Skeletal muscle tissue (tissue), 4 donors: Measurements from ENCODE around the gene GPR17. TPM values are rescaled to one million over a fixed set of nuclear protein-coding genes. Genes with fewer than 3 reads are reported as not detected.
A peak's percentile ranks its signal among the peaks of the same experiment; 100 is the strongest.

Source experiments
- H3K27ac ChIP-seq: one replicate; pipeline ENCODE4 v1.7.0; 2013; ENCODE audit warnings: mild to moderate bottlenecking, low read depth, low read length, inconsistent platforms
- H3K27me3 ChIP-seq, 3 donors: one replicate each; pipeline ENCODE4 v1.7.0; 2013; ENCODE audit warnings: low read length in 3 of 3; ENCODE audit not compliant: control insufficient read depth in 3 of 3, insufficient read depth in 3 of 3
- H3K36me3 ChIP-seq, 3 donors: one replicate each; pipeline ENCODE4 v1.7.0; 2013; ENCODE audit warnings: low read length in 3 of 3; ENCODE audit not compliant: control insufficient read depth in 3 of 3, insufficient read depth in 3 of 3
- H3K4me1 ChIP-seq, 3 donors: one replicate each; pipeline ENCODE4 v1.7.0; 2013; ENCODE audit warnings: low read length in 3 of 3, mild to moderate bottlenecking in 3 of 3; ENCODE audit not compliant: control insufficient read depth in 3 of 3, insufficient read depth in 3 of 3
- H3K4me3 ChIP-seq, 3 donors: one replicate each; pipeline ENCODE4 v1.7.0; 2013; ENCODE audit warnings: low read length in 3 of 3
- H3K9ac ChIP-seq, 3 donors: one replicate each; pipeline ENCODE4 v1.7.0; 2013; ENCODE audit warnings: low read length in 3 of 3, mild to moderate bottlenecking in 3 of 3, moderate library complexity in 2 of 3, low read depth in 1 of 3
- H3K9me3 ChIP-seq, 3 donors: one replicate each; pipeline ENCODE4 v1.7.0; 2013; ENCODE audit warnings: low read length in 3 of 3; ENCODE audit not compliant: control insufficient read depth in 3 of 3
- total RNA-seq: library from RNA; depleted of rRNA; stranded (reverse); fragments of >200 nt; gene quantifications from one replicate; pipeline ENCODE4 v1.2.3, GENCODE V29; 2014
- donor health status: Osteomylitis.

Gene GPR17
- total RNA-seq, 1 donor from 2014 or later = 1.0 TPM

DNA sequence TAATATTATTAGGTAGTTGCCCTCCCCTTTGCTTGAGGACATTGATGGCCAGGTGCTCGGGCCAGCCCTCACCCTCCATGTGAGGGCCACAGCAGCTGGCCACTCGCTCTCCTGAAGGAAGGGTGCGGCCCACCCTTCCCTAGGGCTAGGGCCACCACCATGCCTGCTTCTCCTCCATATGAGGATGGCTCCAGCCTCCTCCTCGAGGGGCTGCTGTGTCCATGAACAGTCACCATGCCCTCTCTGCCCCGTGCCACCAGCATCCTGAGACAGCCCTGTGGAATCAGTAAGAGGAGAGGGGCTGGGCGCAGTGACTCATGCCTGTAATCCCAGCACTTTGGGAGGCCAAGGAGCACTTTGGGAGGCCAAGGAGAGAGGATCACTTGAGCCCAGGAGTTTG, 2.4 kb downstream of the GPR17 start:
- Histone ChIP-seq H3K4me1 (peaks cover 36 to 64% (median 40%) of the 10 kb centered on the region in 3 donors), H3K9ac (no peak overlapping the region), H3K36me3 (no peaks in the 10 kb centered on the region), H3K4me3 (no peak overlapping the region), H3K27me3 (no peaks in the 10 kb centered on the region), H3K27ac (no peak overlapping the region), H3K9me3 (no peaks in the 10 kb centered on the region)

DNA sequence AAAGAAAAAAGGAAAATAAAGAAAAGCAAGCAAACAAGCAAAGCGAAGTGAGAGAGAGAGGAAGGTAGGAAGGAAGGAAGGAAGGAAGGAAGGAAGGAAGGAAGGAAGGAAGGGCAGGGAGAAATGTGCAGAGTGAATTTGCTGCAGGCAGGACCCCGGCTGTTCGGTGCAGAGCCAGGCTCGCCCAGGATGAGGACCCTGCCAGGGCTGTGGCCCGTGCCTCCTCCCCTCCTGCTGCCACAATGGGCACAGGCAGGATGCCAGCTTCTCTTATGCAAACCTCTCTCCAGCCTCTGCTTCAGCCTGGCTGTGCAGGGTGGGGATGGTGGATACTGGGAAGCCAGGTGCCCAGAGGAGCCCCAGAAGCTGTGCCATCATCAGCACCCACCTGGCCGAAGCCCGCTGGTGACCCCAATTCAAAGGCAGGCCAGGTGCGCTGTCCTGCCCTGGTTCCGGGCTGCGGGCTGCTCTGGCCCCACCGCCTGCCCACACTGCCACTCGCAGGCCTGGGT, 3.2 kb downstream of the GPR17 start:
- no peaks in the 10 kb centered on the region for H3K27me3 ChIP-seq
- H3K27ac ChIP-seq = no peak overlapping the region
- peaks cover 0 to 3% (median 0%) of the 10 kb centered on the region in 3 donors for H3K36me3 ChIP-seq
- no peaks in the 10 kb centered on the region for H3K9me3 ChIP-seq
- H3K4me3 ChIP-seq = peak overlapping the region in 1 of 3 donors; percentile 22
- H3K9ac ChIP-seq = peak overlapping the region in 1 of 3 donors; percentile 54
- peaks cover 36 to 67% (median 40%) of the 10 kb centered on the region in 3 donors for H3K4me1 ChIP-seq

DNA sequence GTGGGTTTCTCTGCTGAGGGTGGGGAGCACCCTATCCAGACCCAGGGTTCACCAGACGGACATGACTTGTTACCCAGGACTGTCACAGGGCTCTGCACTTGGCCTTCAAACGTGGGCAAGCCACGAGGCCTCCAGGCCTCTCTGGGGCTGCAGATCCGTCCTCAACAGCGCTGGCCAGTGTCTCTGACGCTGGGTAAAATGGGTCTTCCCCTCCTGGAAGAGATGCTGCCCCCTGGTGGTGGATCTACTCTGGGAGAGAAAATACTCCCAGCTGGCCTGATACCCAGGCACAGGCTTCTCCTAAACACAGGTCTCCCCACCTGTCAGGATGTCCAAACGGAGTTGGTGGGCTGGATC, 3.7 kb downstream of the GPR17 start:
- no peaks in the 10 kb centered on the region for H3K9me3 ChIP-seq
- no peak overlapping the region for H3K27ac ChIP-seq
- H3K36me3 ChIP-seq = peaks cover 0 to 5% (median 3%) of the 10 kb centered on the region in 3 donors
- H3K9ac ChIP-seq = peak overlapping the region in 1 of 3 donors; percentile 54
- H3K4me1 ChIP-seq = peaks cover 36 to 67% (median 40%) of the 10 kb centered on the region in 3 donors
- H3K27me3 ChIP-seq = no peaks in the 10 kb centered on the region
- H3K4me3 ChIP-seq = no peak overlapping the region

DNA sequence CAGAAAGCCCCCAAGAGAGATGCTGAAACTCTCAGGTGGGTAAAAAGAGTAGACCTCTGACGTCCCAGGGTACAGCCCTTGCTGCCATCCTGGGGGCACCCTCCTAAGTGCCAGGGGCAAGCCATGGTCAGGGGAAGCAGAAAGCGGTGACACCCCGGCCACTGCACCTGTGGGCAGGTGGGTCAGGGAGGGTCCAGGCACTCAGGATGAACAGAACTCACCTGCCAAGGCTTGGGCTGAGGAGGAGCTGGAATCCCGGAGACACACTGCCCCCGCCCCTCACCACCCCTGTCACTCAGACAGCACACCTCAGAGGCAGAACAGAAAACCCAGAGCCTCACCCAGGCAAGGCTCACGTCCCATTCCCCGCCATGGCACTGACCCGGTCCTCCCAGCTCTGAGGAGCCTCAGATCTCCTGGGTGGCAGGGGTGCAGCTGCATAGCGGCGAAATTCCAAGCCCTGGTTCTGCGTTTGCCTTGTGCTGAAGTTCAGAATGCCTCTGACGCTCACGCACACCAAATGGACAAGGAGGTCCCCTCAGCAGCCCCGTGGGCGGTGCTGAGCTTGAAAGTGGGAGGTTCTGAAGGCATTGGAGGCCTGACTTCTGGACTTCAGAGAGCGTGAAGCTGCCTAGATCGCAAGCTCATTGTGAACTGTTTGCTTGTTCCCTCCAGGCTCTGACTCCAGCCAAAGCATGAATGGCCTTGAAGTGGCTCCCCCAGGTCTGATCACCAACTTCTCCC, 4.3 kb downstream of the GPR17 start:
- Histone ChIP-seq H3K27me3 (no peaks in the 10 kb centered on the region), H3K4me3 (peak overlapping the region in 1 of 3 donors; percentile 2), H3K27ac (no peak overlapping the region), H3K36me3 (peaks cover 0 to 5% (median 3%) of the 10 kb centered on the region in 3 donors), H3K9ac (peak overlapping the region in 1 of 3 donors; percentile 54), H3K9me3 (no peaks in the 10 kb centered on the region), H3K4me1 (peaks cover 36 to 73% (median 40%) of the 10 kb centered on the region in 3 donors)

DNA sequence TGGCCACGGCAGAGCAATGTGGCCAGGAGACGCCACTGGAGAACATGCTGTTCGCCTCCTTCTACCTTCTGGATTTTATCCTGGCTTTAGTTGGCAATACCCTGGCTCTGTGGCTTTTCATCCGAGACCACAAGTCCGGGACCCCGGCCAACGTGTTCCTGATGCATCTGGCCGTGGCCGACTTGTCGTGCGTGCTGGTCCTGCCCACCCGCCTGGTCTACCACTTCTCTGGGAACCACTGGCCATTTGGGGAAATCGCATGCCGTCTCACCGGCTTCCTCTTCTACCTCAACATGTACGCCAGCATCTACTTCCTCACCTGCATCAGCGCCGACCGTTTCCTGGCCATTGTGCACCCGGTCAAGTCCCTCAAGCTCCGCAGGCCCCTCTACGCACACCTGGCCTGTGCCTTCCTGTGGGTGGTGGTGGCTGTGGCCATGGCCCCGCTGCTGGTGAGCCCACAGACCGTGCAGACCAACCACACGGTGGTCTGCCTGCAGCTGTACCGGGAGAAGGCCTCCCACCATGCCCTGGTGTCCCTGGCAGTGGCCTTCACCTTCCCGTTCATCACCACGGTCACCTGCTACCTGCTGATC, 4.9 kb downstream of the GPR17 start:
- H3K4me3 ChIP-seq = no peak overlapping the region
- no peak overlapping the region for H3K9ac ChIP-seq
- H3K9me3 ChIP-seq = no peaks in the 10 kb centered on the region
- peaks cover 0 to 9% (median 3%) of the 10 kb centered on the region in 3 donors for H3K36me3 ChIP-seq
- H3K27me3 ChIP-seq = no peaks in the 10 kb centered on the region
- H3K27ac ChIP-seq = no peak overlapping the region
- peaks cover 36 to 77% (median 43%) of the 10 kb centered on the region in 3 donors for H3K4me1 ChIP-seq

DNA sequence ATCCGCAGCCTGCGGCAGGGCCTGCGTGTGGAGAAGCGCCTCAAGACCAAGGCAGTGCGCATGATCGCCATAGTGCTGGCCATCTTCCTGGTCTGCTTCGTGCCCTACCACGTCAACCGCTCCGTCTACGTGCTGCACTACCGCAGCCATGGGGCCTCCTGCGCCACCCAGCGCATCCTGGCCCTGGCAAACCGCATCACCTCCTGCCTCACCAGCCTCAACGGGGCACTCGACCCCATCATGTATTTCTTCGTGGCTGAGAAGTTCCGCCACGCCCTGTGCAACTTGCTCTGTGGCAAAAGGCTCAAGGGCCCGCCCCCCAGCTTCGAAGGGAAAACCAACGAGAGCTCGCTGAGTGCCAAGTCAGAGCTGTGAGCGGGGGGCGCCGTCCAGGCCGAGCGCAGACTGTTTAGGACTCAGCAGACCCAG, 5.4 kb downstream of the GPR17 start:
- peak overlapping the region in 1 of 3 donors; percentile 33 for H3K9ac ChIP-seq
- H3K4me3 ChIP-seq = no peak overlapping the region
- peaks cover 36 to 78% (median 43%) of the 10 kb centered on the region in 3 donors for H3K4me1 ChIP-seq
- peaks cover 0 to 9% (median 3%) of the 10 kb centered on the region in 3 donors for H3K36me3 ChIP-seq
- no peaks in the 10 kb centered on the region for H3K27me3 ChIP-seq
- H3K27ac ChIP-seq = no peak overlapping the region
- no peaks in the 10 kb centered on the region for H3K9me3 ChIP-seq

DNA sequence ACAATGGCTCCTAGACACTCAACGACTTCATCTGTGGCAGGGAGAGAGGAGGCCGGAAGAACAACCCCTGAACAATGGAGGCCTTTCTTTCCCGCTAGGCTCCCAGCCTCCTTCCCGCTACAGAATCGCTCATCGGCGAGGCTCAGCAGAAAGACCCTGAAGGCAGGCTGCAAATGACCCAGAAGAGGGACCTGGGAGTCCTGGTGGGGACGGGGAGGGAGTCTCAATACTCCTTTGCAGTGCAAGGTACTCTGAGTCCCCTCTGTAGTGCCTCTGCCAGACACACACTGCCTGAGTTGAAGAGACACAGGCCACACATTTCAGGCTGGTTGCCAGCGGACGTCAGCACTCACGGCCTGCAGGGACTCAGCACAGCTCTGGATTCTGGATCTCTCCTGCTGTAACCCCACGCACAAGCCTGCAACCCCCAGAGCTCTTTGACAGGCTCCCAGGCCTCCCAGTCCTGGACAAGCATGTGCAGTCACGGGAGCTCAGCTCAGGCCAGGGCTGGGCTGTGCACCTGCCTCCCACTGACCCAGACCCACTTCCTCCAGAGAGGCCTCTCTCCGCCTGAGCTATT, 6.1 kb downstream of the GPR17 start:
- no peak overlapping the region for H3K27ac ChIP-seq
- H3K9me3 ChIP-seq = no peaks in the 10 kb centered on the region
- no peak overlapping the region for H3K4me3 ChIP-seq
- H3K36me3 ChIP-seq = peaks cover 0 to 9% (median 3%) of the 10 kb centered on the region in 3 donors
- H3K4me1 ChIP-seq = peaks cover 31 to 77% (median 41%) of the 10 kb centered on the region in 3 donors
- H3K27me3 ChIP-seq = no peaks in the 10 kb centered on the region
- peak overlapping the region in 1 of 3 donors; percentile 33 for H3K9ac ChIP-seq

DNA sequence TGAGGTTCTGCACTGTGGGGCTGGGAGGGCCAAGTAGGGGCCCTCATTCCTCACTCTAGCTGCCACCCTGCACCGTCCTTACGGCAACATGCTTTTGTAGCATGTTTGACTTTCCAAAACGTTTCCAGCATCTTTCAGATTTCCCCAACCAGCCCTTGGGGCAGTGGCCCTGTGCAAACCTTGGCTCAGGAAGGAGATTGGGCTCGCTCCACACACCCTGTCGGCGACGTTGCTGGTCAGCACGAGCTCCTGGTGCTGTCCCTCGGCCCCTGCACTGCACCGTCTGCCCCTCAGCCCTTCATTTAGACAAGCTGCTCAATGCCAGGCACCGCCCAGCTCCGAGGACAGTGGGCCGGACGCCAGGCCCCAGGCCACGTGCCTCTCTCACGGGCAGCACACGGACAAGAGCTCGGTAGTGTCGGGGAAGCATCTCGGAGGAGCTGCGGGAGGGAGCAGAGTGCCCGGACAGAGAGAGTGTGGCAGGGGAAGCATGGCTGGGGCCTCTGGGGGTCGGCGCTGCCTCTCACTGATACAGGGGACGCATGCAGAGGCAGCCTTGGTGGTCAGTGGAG, 6.9 kb downstream of the GPR17 start:
- Histone ChIP-seq H3K9me3 (no peaks in the 10 kb centered on the region), H3K9ac (peak overlapping the region in 1 of 3 donors; percentile 8), H3K27me3 (no peaks in the 10 kb centered on the region), H3K4me1 (peaks cover 24 to 77% (median 34%) of the 10 kb centered on the region in 3 donors), H3K4me3 (no peak overlapping the region), H3K36me3 (peaks cover 0 to 9% (median 3%) of the 10 kb centered on the region in 3 donors), H3K27ac (peak overlapping the region; percentile 20)

DNA sequence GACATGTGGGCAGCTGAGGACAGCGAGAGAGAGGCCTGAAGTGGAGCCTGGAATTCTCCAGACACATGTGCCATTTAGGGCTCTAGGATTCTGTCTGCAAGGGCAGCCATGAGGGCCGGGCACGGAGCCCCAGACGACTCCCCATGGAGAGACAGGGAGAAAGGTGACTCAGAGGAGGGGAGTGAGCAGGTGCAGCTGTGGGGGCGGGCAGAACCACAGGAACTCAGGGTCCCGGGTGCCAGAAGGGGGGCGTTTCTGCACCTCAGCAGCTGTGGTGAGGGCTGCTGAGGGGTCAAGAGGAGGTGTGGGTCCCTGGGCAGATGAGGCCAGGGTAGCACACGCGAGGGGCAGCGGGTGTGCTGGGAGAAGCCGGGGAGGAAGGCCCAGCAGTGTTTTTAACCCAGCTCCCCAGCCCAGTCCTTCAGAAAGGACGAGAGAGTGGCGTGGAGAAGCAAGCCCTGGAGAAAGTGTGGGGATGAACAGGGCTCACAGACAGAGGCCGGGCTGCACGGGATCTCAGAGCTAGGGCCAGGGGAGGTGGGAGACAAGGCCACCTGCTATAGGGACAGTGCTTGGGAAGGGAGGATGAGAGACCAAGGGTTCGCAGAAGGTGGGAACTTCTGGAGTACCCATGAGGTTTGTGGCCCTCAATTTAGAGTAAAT, 7.6 kb downstream of the GPR17 start:
- no peak overlapping the region for H3K27ac ChIP-seq
- no peak overlapping the region for H3K4me3 ChIP-seq
- peaks cover 23 to 76% (median 35%) of the 10 kb centered on the region in 3 donors for H3K4me1 ChIP-seq
- H3K9ac ChIP-seq = no peak overlapping the region
- no peaks in the 10 kb centered on the region for H3K9me3 ChIP-seq
- H3K27me3 ChIP-seq = no peaks in the 10 kb centered on the region
- H3K36me3 ChIP-seq = peaks cover 0 to 9% (median 3%) of the 10 kb centered on the region in 3 donors
